LHCN-M2 (cell line): ENCODE results near the gene NEGR1. TPM values are rescaled to one million over a fixed set of nuclear protein-coding genes. Genes with fewer than 3 reads are reported as not detected.

Experiments used
- DNase-seq: peaks from one replicate; pipeline ENCODE4 v3.0.0-alpha.2; 2012; ENCODE audit warnings: low read depth
- total RNA-seq: library from RNA; depleted of rRNA; stranded (reverse); fragments of >200 nt; gene quantifications from 2 replicates; pipeline ENCODE4 v1.2.3, GENCODE V29; 2014

NEGR1 gene
- total RNA-seq, 1 experiment from 2014 or later: 8.8 TPM

GRCh38 chr1:71577451-71578131, 704.7 kb downstream of the NEGR1 start:
- no peak for DNase-seq

- no peak for DNase-seq
Observed at GRCh38 chr1:71572038-71572437, 710.3 kb downstream of the NEGR1 start.

GRCh38 chr1:71566413-71566812, 715.9 kb downstream of the NEGR1 start:
- DNase-seq: no peak

- DNase-seq: no peak
Observed at GRCh38 chr1:71565831-71566230, 716.5 kb downstream of the NEGR1 start.

GRCh38 chr1:71565262-71565661, 717.1 kb downstream of the NEGR1 start:
- DNase-seq: peak; percentile 32

GRCh38 chr1:71562298-71562697, 720.0 kb downstream of the NEGR1 start:
- no peak for DNase-seq

- DNase-seq: peak; percentile 74
Observed at GRCh38 chr1:71561729-71562128, 720.6 kb downstream of the NEGR1 start.

GRCh38 chr1:71561206-71561605, 721.1 kb downstream of the NEGR1 start:
- DNase-seq: no peak

GRCh38 chr1:71559880-71560279, 722.5 kb downstream of the NEGR1 start:
- DNase-seq: no peak

GRCh38 chr1:71557138-71557537, 725.2 kb downstream of the NEGR1 start:
- DNase-seq: peak; percentile 24

GRCh38 chr1:71548398-71548890, 733.9 kb downstream of the NEGR1 start:
- no peak for DNase-seq

GRCh38 chr1:71542155-71542554, 740.2 kb downstream of the NEGR1 start:
- no peak for DNase-seq

- no peak for DNase-seq
Observed at GRCh38 chr1:71533950-71534349, 748.4 kb downstream of the NEGR1 start.

GRCh38 chr1:71532343-71532742, 750.0 kb downstream of the NEGR1 start:
- no peak for DNase-seq

GRCh38 chr1:71526824-71527223, 755.5 kb downstream of the NEGR1 start:
- peak; percentile 34 for DNase-seq

- DNase-seq: no peak
Observed at GRCh38 chr1:71522721-71523120, 759.6 kb downstream of the NEGR1 start.

- peak; percentile 57 for DNase-seq
Observed at GRCh38 chr1:71521655-71522264, 760.6 kb downstream of the NEGR1 start.

GRCh38 chr1:71511505-71511904, 770.8 kb downstream of the NEGR1 start:
- DNase-seq: no peak

GRCh38 chr1:71510725-71511124, 771.6 kb downstream of the NEGR1 start:
- DNase-seq: no peak

- peak; percentile 36 for DNase-seq
Observed at GRCh38 chr1:71509051-71509595, 773.2 kb downstream of the NEGR1 start.

GRCh38 chr1:71502006-71502405, 780.3 kb downstream of the NEGR1 start:
- no peak for DNase-seq

- DNase-seq: no peak
Observed at GRCh38 chr1:71498542-71498941, 783.8 kb downstream of the NEGR1 start.

GRCh38 chr1:71494163-71494562, 788.2 kb downstream of the NEGR1 start:
- peak; percentile 26 for DNase-seq
